Stimulated activated CD8-positive, alpha-beta memory T cell treated with anti-CD3 and anti-CD28 coated beads, Interleukin-15, amount 100 ng/mL, for 1 hour (primary cell): ENCODE data around the gene C14orf119.

ENCODE experiments used
- DNase-seq: peaks from one replicate; pipeline ENCODE4 v3.0.0-alpha.2; 2020; ENCODE audit warnings: low read depth

The C14orf119 gene

DNA sequence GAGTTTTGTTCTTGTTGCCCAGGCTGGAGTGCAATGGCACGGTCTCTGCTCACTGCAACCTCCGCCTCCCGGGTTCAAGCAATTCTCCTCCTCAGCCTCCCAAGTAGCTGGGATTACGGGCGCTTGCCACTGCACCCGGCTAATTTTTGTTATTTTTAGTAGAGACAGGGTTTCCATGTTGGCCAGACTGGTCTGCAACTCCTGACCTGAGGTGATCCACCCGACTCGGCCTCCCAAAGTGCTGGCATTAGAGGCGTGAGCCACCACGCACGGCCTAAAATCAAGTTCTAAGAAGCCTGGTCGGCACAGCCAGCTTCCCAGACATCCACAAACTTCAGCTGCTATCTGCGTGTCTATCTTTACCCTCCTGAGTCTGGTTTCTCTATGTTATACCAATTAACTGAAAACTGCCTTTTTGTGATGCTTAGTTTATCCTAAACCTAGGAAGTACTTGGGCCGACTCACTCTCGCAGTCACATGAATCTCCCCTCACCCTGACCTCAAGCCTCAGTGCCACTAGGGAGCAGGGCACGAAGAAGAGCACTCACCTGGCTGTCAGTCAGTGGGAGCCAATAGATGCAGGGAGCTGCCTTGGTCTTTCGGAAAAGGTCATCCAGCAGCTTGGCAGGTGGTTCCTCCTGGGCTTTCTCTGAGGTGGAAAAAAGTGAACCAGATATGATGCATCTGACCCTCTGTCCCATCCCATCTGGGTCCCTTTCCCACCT, 34.6 kb upstream of the C14orf119 start:
- DNase-seq = no peak

- no peak for DNase-seq
These were observed 33.3 kb upstream of the C14orf119 start for GRCh38 chr14:23062002-23062401.

GRCh38 chr14:23063601-23064000, 31.7 kb upstream of the C14orf119 start:
- no peak for DNase-seq

- no peak for DNase-seq
These were observed 28.9 kb upstream of the C14orf119 start for GRCh38 chr14:23066368-23066767.

- DNase-seq = no peak
These were observed 28.2 kb upstream of the C14orf119 start for GRCh38 chr14:23066855-23067744.

GRCh38 chr14:23067847-23068788, 27.2 kb upstream of the C14orf119 start:
- no peak for DNase-seq

DNA sequence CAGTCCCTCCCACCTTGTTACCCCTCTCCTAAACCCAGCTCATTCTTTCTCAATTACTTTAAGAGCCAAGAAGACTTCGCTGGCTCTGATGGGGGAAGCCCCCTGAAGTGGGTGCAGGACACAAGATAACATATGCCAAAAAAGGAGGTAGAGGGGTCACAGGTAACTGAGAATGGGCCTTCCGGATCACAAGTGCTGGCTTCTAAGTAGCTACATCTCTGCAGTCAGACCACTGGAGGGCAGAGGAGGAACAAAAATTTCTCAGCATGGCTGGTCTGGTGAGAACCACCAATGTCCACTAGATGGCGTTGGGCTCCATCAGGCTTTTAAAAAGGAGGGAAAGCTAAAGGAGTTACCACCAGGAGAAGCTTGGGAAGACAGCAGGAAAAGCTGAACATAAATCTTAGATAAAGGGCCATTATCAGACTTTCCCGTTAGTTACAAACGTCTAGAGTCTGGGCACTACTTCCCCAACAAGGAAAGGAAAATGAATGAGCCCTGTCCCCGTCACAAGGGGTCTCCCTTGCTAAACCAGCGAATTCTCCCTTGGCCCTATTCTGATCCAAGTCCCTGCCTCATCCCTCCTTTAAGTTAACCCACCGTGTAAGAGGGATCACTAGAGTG, 26.4 kb upstream of the C14orf119 start:
- peak; percentile 47 for DNase-seq

DNA sequence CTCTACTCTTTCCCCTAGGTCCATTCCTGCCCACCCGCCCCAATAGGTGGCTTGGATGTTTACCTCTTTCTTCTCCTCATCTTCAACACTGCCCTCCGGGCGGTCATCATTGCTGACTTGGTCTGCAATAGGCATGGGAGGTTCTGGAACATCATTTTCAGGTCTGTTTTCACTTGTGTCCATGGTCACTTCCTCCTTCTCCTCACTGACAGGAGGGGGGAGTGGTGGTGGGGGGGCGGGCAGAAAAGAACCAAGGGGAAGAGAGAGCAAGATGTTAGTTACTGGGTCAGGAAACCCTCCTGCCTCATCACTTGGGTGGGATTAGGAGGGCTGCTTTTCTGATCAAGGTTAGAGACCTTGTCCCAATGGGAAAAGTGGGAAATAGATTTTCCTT, 25.9 kb upstream of the C14orf119 start:
- no peak for DNase-seq

- DNase-seq = no peak
These were observed 24.8 kb upstream of the C14orf119 start for GRCh38 chr14:23070262-23071129.

- peak; percentile 56 for DNase-seq
These were observed 23.9 kb upstream of the C14orf119 start for GRCh38 chr14:23071244-23071920.

GRCh38 chr14:23071921-23072539, 23.3 kb upstream of the C14orf119 start:
- DNase-seq = no peak

- DNase-seq = no peak
These were observed 20.4 kb upstream of the C14orf119 start for GRCh38 chr14:23074906-23075305.

- DNase-seq = no peak
These were observed 18.4 kb upstream of the C14orf119 start for GRCh38 chr14:23076785-23077408.

DNA sequence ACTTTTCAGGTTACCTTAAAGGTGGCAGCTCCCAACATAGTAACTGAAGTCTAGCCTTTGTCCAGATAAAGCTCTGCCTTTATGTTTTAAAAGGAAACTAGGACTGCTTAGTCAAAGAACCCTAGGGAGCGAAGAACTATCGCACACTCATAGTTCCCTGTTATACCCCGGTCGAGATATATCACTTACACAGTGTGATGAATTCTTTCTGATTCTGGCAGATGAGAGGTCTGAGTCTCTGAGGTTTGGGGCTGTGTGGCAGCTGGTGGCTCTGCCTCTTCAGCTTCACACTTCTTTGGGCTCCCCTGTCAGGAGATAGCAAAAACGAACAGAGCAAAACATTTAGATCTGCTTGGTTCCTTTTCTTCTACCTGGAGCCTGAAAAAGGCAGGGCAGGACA, 17.3 kb upstream of the C14orf119 start:
- DNase-seq = no peak

- DNase-seq = no peak
These were observed 16.6 kb upstream of the C14orf119 start for GRCh38 chr14:23078692-23079116.

DNA sequence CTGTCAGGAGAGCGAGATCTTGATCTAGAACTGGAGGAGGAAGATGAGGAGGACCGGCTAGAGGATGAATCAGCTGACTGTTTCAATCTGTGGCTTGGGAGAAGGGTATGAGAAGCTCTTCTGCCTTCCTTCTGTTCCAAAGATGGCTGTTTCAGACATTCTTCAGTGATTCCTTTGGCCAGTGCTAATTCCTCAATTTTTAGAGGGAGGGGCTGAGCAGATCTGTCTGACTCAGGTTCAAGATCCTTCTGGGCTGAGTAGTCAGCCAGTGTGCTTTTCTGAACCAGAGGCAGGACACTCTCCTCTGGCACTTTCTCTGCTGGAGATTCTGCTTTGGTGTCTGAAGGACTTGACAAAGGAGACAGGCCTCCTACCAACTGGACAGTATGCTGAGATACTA, 15.6 kb upstream of the C14orf119 start:
- no peak for DNase-seq

DNA sequence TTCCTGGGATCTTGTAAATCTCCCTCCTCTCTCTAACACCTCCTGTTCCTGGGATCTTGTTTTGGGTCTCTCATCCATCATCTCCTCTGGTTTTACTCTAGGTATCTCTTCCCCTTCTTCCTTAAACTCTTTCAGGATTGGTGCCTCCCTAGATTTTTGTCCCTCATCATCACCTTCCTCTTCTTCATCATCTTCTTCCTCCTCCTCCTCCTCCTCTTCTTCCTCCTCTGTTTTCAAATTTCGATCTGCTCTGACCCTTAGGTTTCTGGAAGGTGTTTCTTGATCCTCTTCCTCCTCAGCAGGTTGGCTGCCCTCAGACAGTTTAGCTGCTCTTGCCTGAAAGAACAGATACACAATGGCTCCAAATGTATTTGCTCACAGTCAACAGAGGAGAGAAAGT, 14.8 kb upstream of the C14orf119 start:
- no peak for DNase-seq

DNA sequence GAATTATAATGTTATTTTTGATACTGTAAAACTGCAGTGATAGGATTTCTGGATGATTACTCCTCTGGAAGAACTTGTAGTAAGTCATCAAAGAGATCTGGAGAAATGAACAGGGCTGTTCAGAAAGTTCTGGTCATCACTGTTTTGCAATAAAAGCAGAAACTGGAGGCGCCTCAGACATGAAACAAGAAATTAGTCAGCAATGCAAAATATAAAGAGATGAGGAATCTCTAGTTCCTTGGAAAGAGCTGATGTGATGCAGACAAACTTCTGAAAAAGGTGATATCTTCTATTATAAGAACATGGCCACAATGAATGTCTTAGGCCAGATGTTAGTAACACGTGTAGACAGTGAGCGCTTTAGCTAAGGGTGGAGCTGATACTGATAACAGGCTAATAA, 9.8 kb upstream of the C14orf119 start:
- DNase-seq = no peak

GRCh38 chr14:23086565-23086964, 8.7 kb upstream of the C14orf119 start:
- DNase-seq = no peak
